GM12878 (cell line): ENCODE measurements around the gene TJAP1. TPM values are rescaled to one million over a fixed set of nuclear protein-coding genes. Genes with fewer than 3 reads are reported as not detected.

ENCODE experiments used
- ATF2 ChIP-seq: IDR thresholded peaks from 2 replicates; pipeline ENCODE4 v1.6.1; 2012; ENCODE audit warnings: low read length, inconsistent platforms
- ATF7 ChIP-seq: fragments of 450-650 bp; IDR thresholded peaks from 2 replicates; pipeline ENCODE4 v1.6.1; 2016; ENCODE audit warnings: low read depth, mild to moderate bottlenecking
- CEBPZ ChIP-seq: fragments of 150-350 bp; IDR thresholded peaks from 2 replicates; pipeline ENCODE4 v1.6.1; 2016; ENCODE audit warnings: low read depth, low read length
- CHD4 ChIP-seq: fragments of 200-600 bp; sonication (generic); IDR thresholded peaks from 2 replicates; pipeline ENCODE4 v1.6.1; 2016; ENCODE audit warnings: mild to moderate bottlenecking
- CREB1 ChIP-seq: IDR thresholded peaks from 2 replicates; pipeline ENCODE4 v1.6.1; 2012; ENCODE audit warnings: low read depth, mild to moderate bottlenecking, inconsistent platforms
- ELK1 ChIP-seq: IDR thresholded peaks from 2 replicates; pipeline ENCODE4 v1.6.1; 2012; ENCODE audit warnings: low read depth, low read length, improper control_type of control experiment
- IKZF2 ChIP-seq, 2 experiments: fragments of 450-650 bp; IDR thresholded peaks; 2 replicates each; pipeline ENCODE4 v1.6.1; 2017; ENCODE audit warnings: mild to moderate bottlenecking in 2 of 2, moderate library complexity in 2 of 2
- IRF3 ChIP-seq: fragments of 450-650 bp; IDR thresholded peaks from 2 replicates; pipeline ENCODE4 v1.6.1; 2014; ENCODE audit warnings: mild to moderate bottlenecking
- KAT2A ChIP-seq: conservative IDR thresholded peaks from 2 replicates; pipeline ENCODE4 v1.6.1; 2011; ENCODE audit warnings: low read depth, low read length; ENCODE audit not compliant: control insufficient read depth
- KDM1A ChIP-seq: fragments of 200-600 bp; sonication (generic); IDR thresholded peaks from 2 replicates; pipeline ENCODE4 v1.6.1; 2016; ENCODE audit warnings: borderline replicate concordance
- MEF2B ChIP-seq: fragments of 450-650 bp; IDR thresholded peaks from 2 replicates; pipeline ENCODE4 v1.6.1; 2018; ENCODE audit warnings: mild to moderate bottlenecking, moderate library complexity; ENCODE audit not compliant: partially characterized antibody, poor library complexity, severe bottlenecking
- MLLT1 ChIP-seq: fragments of 450-650 bp; IDR thresholded peaks from 2 replicates; pipeline ENCODE4 v1.6.1; 2016; ENCODE audit warnings: mild to moderate bottlenecking
- NFIC ChIP-seq: IDR thresholded peaks from 2 replicates; pipeline ENCODE4 v1.6.1; 2012; ENCODE audit warnings: low read depth, mild to moderate bottlenecking, inconsistent platforms, low read length, moderate library complexity
- NR2C1 ChIP-seq: fragments of 450-650 bp; IDR thresholded peaks from 2 replicates; pipeline ENCODE4 v1.6.1; 2017; ENCODE audit warnings: antibody characterized with exemption, mild to moderate bottlenecking, moderate library complexity
- POLR2AphosphoS5 ChIP-seq: IDR thresholded peaks from 2 replicates; pipeline ENCODE4 v1.6.1; 2011; ENCODE audit warnings: mild to moderate bottlenecking, low read length, inconsistent platforms
- RUNX3 ChIP-seq: IDR thresholded peaks from 2 replicates; pipeline ENCODE4 v1.6.1; 2012; ENCODE audit warnings: low read length, inconsistent platforms
- SMAD5 ChIP-seq: IDR thresholded peaks from 2 replicates; pipeline ENCODE4 v1.6.1; 2016; ENCODE audit warnings: antibody characterized with exemption, low read depth
- STAT1 ChIP-seq: fragments of 450-650 bp; conservative IDR thresholded peaks from 2 replicates; pipeline ENCODE4 v1.6.1; 2014; ENCODE audit warnings: antibody characterized with exemption, mild to moderate bottlenecking
- ZNF592 ChIP-seq: fragments of 450-650 bp; IDR thresholded peaks from 2 replicates; pipeline ENCODE4 v1.6.1; 2017; ENCODE audit warnings: mild to moderate bottlenecking, moderate library complexity
- ZNF622 ChIP-seq: fragments of 450-650 bp; IDR thresholded peaks from 2 replicates; pipeline ENCODE4 v1.6.1; 2017; ENCODE audit warnings: mild to moderate bottlenecking, inconsistent platforms
- polyA plus RNA-seq, 11 experiments: library from polyadenylated mRNA; depleted of rRNA in 4 of 11; unstranded in 6 of 11; stranded (reverse) in 5 of 11; fragments of >200 nt; fragmentation: Nextera tagmentation in 4 of 11; fragmentation: Illumina TruSeq in 1 of 11; extraction: Ambion mirVana in 4 of 11; extraction: Trizol in 1 of 11; gene quantifications; 1 replicate in 1 of 11; 2 replicates in 10 of 11; pipeline versions ENCODE4 v1.2.1 to v1.2.3, GENCODE V29; 2011 to 2016; ENCODE audit warnings: inconsistent platforms in 2 of 11, missing spikeins in 2 of 11, low read depth in 1 of 11
- total RNA-seq, 4 experiments: library from RNA; depleted of rRNA in 3 of 4; stranded (reverse); fragments of >200 nt in 3 of 4; fragmentation: Illumina TruSeq in 1 of 4; extraction: Trizol in 1 of 4; gene quantifications; 2 replicates each; pipeline versions ENCODE4 v1.2.1 to v1.2.3, GENCODE V29; 2013 to 2021

TJAP1 gene
- total and polyA plus RNA-seq, 10 of the 15 experiments (the other 5 are each of a cell fraction or from before 2014, with no cell fraction given): 0.11 to 22.6 (median 12.8) TPM

GRCh38 chr6:43547222-43547621, 69.9 kb downstream of the TJAP1 start (continued):
- TF ChIP-seq MLLT1 (no peak), KDM1A (no peak), MEF2B (peak; percentile 76), IRF3 (no peak), ATF7 (peak; percentile 81), CHD4 (no peak), NR2C1 (no peak), NFIC (no peak), ELK1 (no peak), ATF2 (peak; percentile 56; the same call in 1 of the 2 replicates), IKZF2 (IDR thresholded peaks at IDR 0.05) (peak; percentile 46 to 47; a peak in 2 of 4 replicates), CREB1 (peak; percentile 39; the same call in 1 of the 2 replicates), CEBPZ (no peak), ZNF622 (no peak), SMAD5 (no peak), STAT1 (no peak), KAT2A (no peak), ZNF592 (no peak), POLR2AphosphoS5 (no peak), RUNX3 (no peak)
